Fibroblast of lung (primary cell): ENCODE data around the gene BMPR1A. TPM values are rescaled to one million over a fixed set of nuclear protein-coding genes. Genes with fewer than 3 reads are reported as not detected.

Experiments used
- DNase-seq, 2 donors: peaks; one replicate each; pipeline versions ENCODE4 v3.0.0 to v3.0.0-alpha.2; 2010; ENCODE audit warnings: low read depth in 2 of 2
- H2AFZ ChIP-seq: 2 replicates; pipeline ENCODE4 v1.5.1; 2012; ENCODE audit warnings: low read length, control low read depth, inconsistent platforms
- H3K27ac ChIP-seq: 2 replicates; pipeline ENCODE4 v1.5.1; 2011; ENCODE audit warnings: low read length, control low read depth; ENCODE audit not compliant: insufficient read depth
- H3K27me3 ChIP-seq: 2 replicates; pipeline ENCODE4 v1.5.1; 2011; ENCODE audit warnings: mild to moderate bottlenecking, low read length; ENCODE audit not compliant: control insufficient read depth, insufficient read depth
- H3K36me3 ChIP-seq: 2 replicates; pipeline ENCODE4 v1.5.1; 2011; ENCODE audit warnings: low read length; ENCODE audit not compliant: control insufficient read depth, insufficient read depth
- H3K4me1 ChIP-seq: 2 replicates; pipeline ENCODE4 v1.5.1; 2011; ENCODE audit warnings: low read length; ENCODE audit not compliant: control insufficient read depth, insufficient read depth; ENCODE audit errors: extremely low read depth
- H3K4me2 ChIP-seq: 2 replicates; pipeline ENCODE4 v1.5.1; 2011; ENCODE audit warnings: low read length, control low read depth; ENCODE audit not compliant: insufficient read depth; ENCODE audit errors: extremely low read depth
- H3K4me3 ChIP-seq, 4 experiments: fragments of 200-600 bp in 1 of 4; sonication (generic) in 1 of 4; replicated peaks in 1 of 4; 2 replicates each; pipeline ENCODE4 v1.5.1; 2011 to 2016; ENCODE audit warnings: low read length in 4 of 4, low read depth in 3 of 4, mild to moderate bottlenecking in 3 of 4, control low read depth in 2 of 4, inconsistent platforms in 1 of 4, mixed read lengths in 1 of 4; ENCODE audit not compliant: insufficient read depth in 1 of 4; ENCODE audit errors: control extremely low read depth in 1 of 4
- H3K79me2 ChIP-seq: 2 replicates; pipeline ENCODE4 v1.5.1; 2012; ENCODE audit warnings: mild to moderate bottlenecking, low read length, inconsistent platforms; ENCODE audit not compliant: control insufficient read depth, insufficient read depth
- H3K9ac ChIP-seq: 2 replicates; pipeline ENCODE4 v1.5.1; 2011; ENCODE audit warnings: mild to moderate bottlenecking, low read length, control low read depth; ENCODE audit not compliant: insufficient read depth
- H3K9me3 ChIP-seq: 2 replicates; pipeline ENCODE4 v1.5.1; 2012; ENCODE audit warnings: low read depth, low read length; ENCODE audit not compliant: control insufficient read depth, insufficient read depth
- H4K20me1 ChIP-seq: 2 replicates; pipeline ENCODE4 v1.5.1; 2011; ENCODE audit warnings: low read length; ENCODE audit not compliant: control insufficient read depth, insufficient read depth; ENCODE audit errors: extremely low read depth
- EZH2 ChIP-seq: IDR thresholded peaks from 2 replicates; pipeline ENCODE4 v1.5.1; 2012; ENCODE audit warnings: low read length, control low read depth, mild to moderate bottlenecking; ENCODE audit errors: missing control alignments
- polyA plus RNA-seq, 2 donors: library from polyadenylated mRNA; depleted of rRNA in 1 of 2; stranded (reverse) in 1 of 2; unstranded in 1 of 2; fragments of >200 nt; gene quantifications; 2 replicates each; pipeline ENCODE4 v1.2.1, GENCODE V29; 2011 to 2012; ENCODE audit warnings: missing spikeins in 1 of 2
- total RNA-seq: library from RNA; depleted of rRNA; stranded (reverse); fragments of >200 nt; gene quantifications from 2 replicates; pipeline ENCODE4 v1.2.1, GENCODE V29; 2014
- TF ChIP-seq, protein P1 (sequence below), 2 donors: IDR thresholded peaks in 1 of 2; conservative IDR thresholded peaks in 1 of 2; 1 replicate in 1 of 2; 2 replicates in 1 of 2; pipeline ENCODE4 v1.5.1; 2011 to 2012; ENCODE audit warnings: low read length in 2 of 2, control low read depth in 1 of 2, inconsistent platforms in 1 of 2, low read depth in 1 of 2, mild to moderate bottlenecking in 1 of 2

Gene BMPR1A
- total and polyA plus RNA-seq, 2 donors (not counting 1 experiment from before 2014, with no cell fraction given): 52.8 to 61.8 TPM

DNA sequence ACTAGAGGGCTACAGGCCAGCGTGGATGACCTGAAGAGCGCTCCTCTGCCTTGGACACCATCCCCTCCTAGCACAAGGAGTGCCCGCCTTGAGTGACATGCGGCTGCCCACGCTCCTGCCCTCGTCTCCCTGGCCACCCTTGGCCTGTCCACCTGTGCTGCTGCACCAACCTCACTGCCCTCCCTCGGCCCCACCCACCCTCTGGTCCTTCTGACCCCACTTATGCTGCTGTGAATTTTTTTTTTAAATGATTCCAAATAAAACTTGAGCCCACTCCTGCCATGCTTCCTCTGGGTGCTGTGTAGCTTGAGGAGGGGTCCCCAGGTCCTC, 206.5 kb downstream of the BMPR1A start:
- no peaks in the 10 kb centered on the region for H4K20me1 ChIP-seq
- no peak for TF ChIP-seq EZH2
- TF ChIP-seq, protein P1, sequence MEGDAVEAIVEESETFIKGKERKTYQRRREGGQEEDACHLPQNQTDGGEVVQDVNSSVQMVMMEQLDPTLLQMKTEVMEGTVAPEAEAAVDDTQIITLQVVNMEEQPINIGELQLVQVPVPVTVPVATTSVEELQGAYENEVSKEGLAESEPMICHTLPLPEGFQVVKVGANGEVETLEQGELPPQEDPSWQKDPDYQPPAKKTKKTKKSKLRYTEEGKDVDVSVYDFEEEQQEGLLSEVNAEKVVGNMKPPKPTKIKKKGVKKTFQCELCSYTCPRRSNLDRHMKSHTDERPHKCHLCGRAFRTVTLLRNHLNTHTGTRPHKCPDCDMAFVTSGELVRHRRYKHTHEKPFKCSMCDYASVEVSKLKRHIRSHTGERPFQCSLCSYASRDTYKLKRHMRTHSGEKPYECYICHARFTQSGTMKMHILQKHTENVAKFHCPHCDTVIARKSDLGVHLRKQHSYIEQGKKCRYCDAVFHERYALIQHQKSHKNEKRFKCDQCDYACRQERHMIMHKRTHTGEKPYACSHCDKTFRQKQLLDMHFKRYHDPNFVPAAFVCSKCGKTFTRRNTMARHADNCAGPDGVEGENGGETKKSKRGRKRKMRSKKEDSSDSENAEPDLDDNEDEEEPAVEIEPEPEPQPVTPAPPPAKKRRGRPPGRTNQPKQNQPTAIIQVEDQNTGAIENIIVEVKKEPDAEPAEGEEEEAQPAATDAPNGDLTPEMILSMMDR (conservative IDR thresholded peaks at IDR 0.05 in 1 of 2, IDR thresholded peaks at IDR 0.05 in 1 of 2; ENCODE audit: low read depth in 1 of 2, low read length in 2 of 2): no peak
- H3K79me2 ChIP-seq: peaks cover 6% of the 10 kb centered on the region
- no peaks in the 10 kb centered on the region for H3K36me3 ChIP-seq
- H3K4me2 ChIP-seq: no peak overlapping the region
- H2AFZ ChIP-seq: no peak overlapping the region
- no peak for DNase-seq
- H3K27ac ChIP-seq: no peak overlapping the region
- peaks cover 36% of the 10 kb centered on the region for H3K4me1 ChIP-seq
- H3K9me3 ChIP-seq: no peaks in the 10 kb centered on the region
- H3K4me3 ChIP-seq: no peak overlapping the region
- no peaks in the 10 kb centered on the region for H3K27me3 ChIP-seq
- H3K9ac ChIP-seq: no peak overlapping the region

DNA sequence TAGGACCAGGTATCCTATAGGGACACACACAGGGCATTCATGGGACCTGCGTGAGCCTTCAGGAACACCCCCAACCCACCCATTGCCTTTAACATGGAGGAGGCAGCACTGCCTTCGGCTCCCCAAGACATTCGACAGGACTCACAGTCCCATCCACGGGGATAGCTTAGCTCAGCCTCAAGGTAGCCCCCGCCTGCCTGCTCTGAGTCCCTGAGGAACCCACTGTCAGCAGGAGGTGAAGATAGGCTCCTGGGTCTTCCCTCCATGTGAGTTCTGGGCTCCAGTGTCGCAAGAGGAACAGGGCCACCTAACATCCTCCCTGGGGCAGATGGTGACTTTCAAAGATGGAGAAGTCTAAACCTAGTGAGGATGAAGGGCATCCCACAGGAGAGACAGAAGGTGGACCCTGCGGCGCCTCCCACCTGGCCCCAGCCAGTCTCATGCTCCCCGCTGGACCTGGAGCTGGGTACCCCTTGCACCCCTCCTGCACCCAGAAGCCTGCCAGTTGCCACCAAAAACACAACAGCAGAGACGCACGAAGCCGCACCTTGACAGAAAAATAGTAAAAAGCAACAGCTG, 207.0 kb downstream of the BMPR1A start:
- Histone ChIP-seq H3K9ac (no peak overlapping the region), H3K4me2 (no peak overlapping the region), H3K36me3 (no peaks in the 10 kb centered on the region), H3K79me2 (peaks cover 10% of the 10 kb centered on the region), H3K9me3 (no peaks in the 10 kb centered on the region), H2AFZ (no peak overlapping the region), H3K27me3 (no peaks in the 10 kb centered on the region), H3K4me3 (no peak overlapping the region), H4K20me1 (no peaks in the 10 kb centered on the region), H3K4me1 (peaks cover 40% of the 10 kb centered on the region), H3K27ac (no peak overlapping the region)
- DNase-seq: no peak
- no peak for TF ChIP-seq EZH2
- TF ChIP-seq, protein P1 (conservative IDR thresholded peaks at IDR 0.05 in 1 of 2, IDR thresholded peaks at IDR 0.05 in 1 of 2; ENCODE audit: low read depth in 1 of 2, low read length in 2 of 2): no peak

DNA sequence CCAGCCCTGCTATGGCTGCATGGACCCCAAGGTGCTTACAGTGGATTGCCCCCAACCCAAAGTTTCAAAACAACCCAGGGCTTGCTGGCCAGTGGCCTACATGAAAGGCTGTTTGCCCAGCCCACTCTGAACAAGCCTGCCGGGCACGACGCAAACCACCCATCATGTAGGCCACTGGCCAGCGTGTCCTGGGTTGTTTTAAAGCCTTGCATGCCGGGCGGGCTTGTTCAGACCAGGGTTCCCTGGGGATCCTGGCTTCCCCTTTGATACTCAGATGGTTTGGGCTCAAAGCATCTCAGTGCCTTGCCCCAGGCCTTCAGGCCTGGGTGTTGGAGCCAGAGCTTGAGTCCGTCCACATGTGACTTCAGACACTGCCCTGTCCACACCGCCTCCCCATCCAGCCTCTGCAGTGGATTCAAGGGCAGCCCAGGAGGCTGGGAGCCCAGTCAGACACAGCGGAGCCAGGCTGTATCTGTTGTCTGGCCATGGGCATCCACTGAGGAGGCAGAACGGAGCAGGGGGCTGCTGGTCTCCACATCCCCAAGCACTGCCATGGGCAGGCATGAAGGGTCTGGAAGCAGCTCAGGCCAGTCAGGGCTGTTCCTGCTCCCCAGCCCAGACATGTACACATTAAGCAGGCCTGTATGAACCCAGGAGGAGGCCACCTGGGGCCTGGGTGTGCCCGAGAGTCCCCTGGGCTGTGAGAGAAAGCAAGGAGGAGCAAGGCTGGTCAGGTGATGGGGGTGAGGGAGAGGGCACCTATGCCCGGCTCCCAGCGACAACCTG, 207.8 kb downstream of the BMPR1A start:
- peaks cover 34% of the 10 kb centered on the region for H3K4me1 ChIP-seq
- TF ChIP-seq EZH2: no peak
- TF ChIP-seq, protein P1 (conservative IDR thresholded peaks at IDR 0.05 in 1 of 2, IDR thresholded peaks at IDR 0.05 in 1 of 2; ENCODE audit: low read depth in 1 of 2, low read length in 2 of 2): no peak

More for the DNA sequence above, 207.8 kb downstream of the BMPR1A start:
- Histone ChIP-seq H4K20me1 (no peaks in the 10 kb centered on the region), H3K4me3 (no peak overlapping the region), H3K9me3 (no peaks in the 10 kb centered on the region), H2AFZ (no peak overlapping the region), H3K27ac (no peak overlapping the region), H3K27me3 (no peaks in the 10 kb centered on the region), H3K79me2 (peaks cover 15% of the 10 kb centered on the region), H3K4me2 (no peak overlapping the region), H3K36me3 (no peaks in the 10 kb centered on the region), H3K9ac (no peak overlapping the region)
- no peak for DNase-seq
